Caco-2 (cell line): Measurements from ENCODE around the gene ZFP36L2. TPM values are rescaled to one million over a fixed set of nuclear protein-coding genes. Genes with fewer than 3 reads are reported as not detected.

ENCODE experiments used
- BruUV-seq: library from RNA; stranded (reverse); fragments of 400-500 nt; replicated peaks from 2 replicates; lab custom pipeline; 2021; lab: Mats Ljungman, UMichigan
- CTCF ChIA-PET: fragments of 300-600 bp; sonication (Branson Sonifier 250); formaldehyde crosslinking; loops from one replicate; lab custom pipeline; 2022; ENCODE audit warnings: antibody characterized with exemption; lab: Charles Lee
- POLR2A ChIA-PET: fragments of 300-600 bp; sonication (Branson Sonifier 250); formaldehyde crosslinking; loops from one replicate; lab custom pipeline; 2022; ENCODE audit warnings: antibody characterized with exemption; lab: Charles Lee
- DNase-seq, 2 experiments: peaks; one replicate each; pipeline versions ENCODE4 v3.0.0 to v3.0.0-alpha.2; 2020 to 2022
- H3K27me3 ChIP-seq: replicated peaks from 2 replicates; pipeline ENCODE4 v1.6.0; 2011; ENCODE audit warnings: low read length; ENCODE audit not compliant: control insufficient read depth, insufficient read depth
- H3K36me3 ChIP-seq: 2 replicates; pipeline ENCODE4 v1.5.1; 2011; ENCODE audit warnings: low read length; ENCODE audit not compliant: control insufficient read depth, insufficient read depth
- H3K4me1 ChIP-seq: fragments of 250-450 bp; sonication (Bioruptor Pico); 2 replicates; pipeline ENCODE4 v1.5.1; 2020; ENCODE audit warnings: mild to moderate bottlenecking
- H3K4me3 ChIP-seq: 2 replicates; pipeline ENCODE4 v1.5.1; 2011; ENCODE audit warnings: low read depth, mild to moderate bottlenecking, control low read depth, low read length
- H3K9me3 ChIP-seq: fragments of 250-450 bp; sonication (Bioruptor Pico); 2 replicates; pipeline ENCODE4 v1.5.1; 2020; ENCODE audit warnings: mild to moderate bottlenecking, moderate library complexity
- H3K27ac Mint-ChIP-seq: one replicate; pipeline ENCODE4 v1.8.0; 2022; ENCODE audit warnings: mixed read lengths; ENCODE audit not compliant: unreplicated experiment
- H3K27me3 Mint-ChIP-seq: one replicate; pipeline ENCODE4 v1.8.0; 2022; ENCODE audit warnings: mixed read lengths; ENCODE audit not compliant: insufficient read depth, unreplicated experiment
- H3K36me3 Mint-ChIP-seq: one replicate; pipeline ENCODE4 v1.8.0; 2022; ENCODE audit warnings: mild to moderate bottlenecking, mixed read lengths; ENCODE audit not compliant: insufficient read depth, unreplicated experiment
- H3K4me1 Mint-ChIP-seq: one replicate; pipeline ENCODE4 v1.8.0; 2022; ENCODE audit warnings: low read depth, mixed read lengths; ENCODE audit not compliant: unreplicated experiment
- H3K4me3 Mint-ChIP-seq: one replicate; pipeline ENCODE4 v1.8.0; 2022; ENCODE audit warnings: mild to moderate bottlenecking, moderate library complexity, mixed read lengths; ENCODE audit not compliant: unreplicated experiment
- H3K9me3 Mint-ChIP-seq: one replicate; pipeline ENCODE4 v1.8.0; 2022; ENCODE audit warnings: mixed read lengths; ENCODE audit not compliant: unreplicated experiment
- CTCF ChIP-seq, 2 experiments: fragments of 200-600 bp in 1 of 2; IDR thresholded peaks; 1 replicate in 1 of 2; 2 replicates in 1 of 2; pipeline versions ENCODE4 v1.5.1 to v1.8.0; 2011 to 2022; ENCODE audit warnings: antibody characterized with exemption in 1 of 2, control low read depth in 1 of 2, inconsistent platforms in 1 of 2, low read depth in 1 of 2, low read length in 1 of 2, mild to moderate bottlenecking in 1 of 2, moderate library complexity in 1 of 2; ENCODE audit not compliant: insufficient read depth in 1 of 2, severe bottlenecking in 1 of 2, unreplicated experiment in 1 of 2
- intact Hi-C: fragments of 100-400 bp; cut with micrococcal nuclease; formaldehyde crosslinking; loops from one replicate; pipeline ENCODE4 v1.10.0; 2022; ENCODE audit not compliant: unreplicated experiment
- total RNA-seq: library from RNA; stranded (reverse); gene quantifications from 2 replicates; pipeline ENCODE4 v1.2.3, GENCODE V29; 2022

Gene ZFP36L2
- total RNA-seq, 1 experiment from 2014 or later = 225 TPM

GRCh38 chr2:43219383-43220228 lies 6.8 kb downstream of the ZFP36L2 start:
- ChIA-PET CTCF (interaction anchor here (0.6 to 2.8 kb wide), 12 partner anchors 12 to 273 kb away, joined by 3 to 13 read pairs (median 6); no protein-coding TSS in a partner anchor), POLR2A (interaction anchor here (0.6 to 3.1 kb wide), 8 partner anchors 20 to 245 kb away, joined by 3 to 9 read pairs (median 4); no protein-coding TSS in a partner anchor)
- Histone ChIP-seq H3K36me3 (peaks cover 10% of the 10 kb centered on the region), H3K4me3 (peak overlapping the region; percentile 98), H3K27me3 (no peaks in the 10 kb centered on the region), H3K9me3 (no peaks in the 10 kb centered on the region), H3K4me1 (peaks cover 40% of the 10 kb centered on the region)
- H3K4me1 Mint-ChIP-seq = peaks cover 30% of the 10 kb centered on the region
- no peak for TF ChIP-seq CTCF (IDR thresholded peaks at IDR 0.05; ENCODE audit: insufficient read depth in 1 of 2, low read depth in 1 of 2, low read length in 1 of 2, severe bottlenecking in 1 of 2, unreplicated experiment in 1 of 2)
- peaks cover 69% of the 10 kb centered on the region for H3K36me3 Mint-ChIP-seq
- peak overlapping the region; percentile 70 for H3K4me3 Mint-ChIP-seq
- DNase-seq = peak; percentile 91 to 92
- BruUV-seq = no TSS peak
- peak overlapping the region; percentile 76 for H3K27ac Mint-ChIP-seq
- intact Hi-C loops = loop anchor here (1.0 to 2.0 kb wide), 7 partner anchors 19 to 360 kb away; no protein-coding TSS in a partner anchor
- no peaks in the 10 kb centered on the region for H3K9me3 Mint-ChIP-seq
- no peaks in the 10 kb centered on the region for H3K27me3 Mint-ChIP-seq

GRCh38 chr2:43218702-43219382 lies 7.6 kb downstream of the ZFP36L2 start:
- Mint-ChIP-seq H3K4me3 (peak overlapping the region; percentile 70), H3K4me1 (peaks cover 30% of the 10 kb centered on the region), H3K27me3 (no peaks in the 10 kb centered on the region), H3K27ac (peak overlapping the region; percentile 76), H3K9me3 (no peaks in the 10 kb centered on the region), H3K36me3 (peaks cover 61% of the 10 kb centered on the region)
- ChIA-PET CTCF (interaction anchor here (1.6 to 2.8 kb wide), 6 partner anchors 11 to 244 kb away, joined by 5 to 13 read pairs (median 8); no protein-coding TSS in a partner anchor), POLR2A (interaction anchor here (0.6 to 3.1 kb wide), 5 partner anchors 8 to 244 kb away, joined by 3 to 9 read pairs (median 4); partner anchors contain the start of gene ZFP36L2)
- H3K4me3 ChIP-seq = peak overlapping the region; percentile 98
- no peaks in the 10 kb centered on the region for H3K27me3 ChIP-seq
- peak; percentile 47 to 76 for DNase-seq
- peaks cover 40% of the 10 kb centered on the region for H3K4me1 ChIP-seq
- no TSS peak for BruUV-seq
- TF ChIP-seq CTCF (IDR thresholded peaks at IDR 0.05; ENCODE audit: insufficient read depth in 1 of 2, low read depth in 1 of 2, low read length in 1 of 2, severe bottlenecking in 1 of 2, unreplicated experiment in 1 of 2) = no peak
- peaks cover 8% of the 10 kb centered on the region; the same call in 1 of the 2 replicates for H3K36me3 ChIP-seq
- intact Hi-C loops = loop anchor here (1.0 to 2.0 kb wide), 3 partner anchors 25 to 178 kb away; no protein-coding TSS in a partner anchor
- H3K9me3 ChIP-seq = no peaks in the 10 kb centered on the region
